DND-41 (cell line): Measurements from ENCODE around the gene MYO18B.

Experiments
- ATAC-seq: fragments of 200-7000 bp; cut with Tn5 transposase; 3 replicates; pipeline ENCODE4 v1.9.1; 2021; ENCODE audit warnings: low read depth; ENCODE audit not compliant: insufficient read depth
- DNase-seq: peaks from one replicate; pipeline ENCODE4 v3.0.0-alpha.2; 2020
- H2AFZ ChIP-seq: 2 replicates; pipeline ENCODE4 v1.6.0; 2012; ENCODE audit warnings: low read depth, low read length
- H3K27ac ChIP-seq: 2 replicates; pipeline ENCODE4 v1.5.1; 2012; ENCODE audit warnings: low read length, inconsistent platforms
- H3K27me3 ChIP-seq: fragments of 200-600 bp; sonication (generic); 2 replicates; pipeline ENCODE4 v1.6.0; 2012; ENCODE audit warnings: low read length, mild to moderate bottlenecking, inconsistent platforms; ENCODE audit not compliant: insufficient read depth, poor library complexity
- H3K36me3 ChIP-seq: 2 replicates; pipeline ENCODE4 v1.5.1; 2012; ENCODE audit warnings: low read length, inconsistent platforms; ENCODE audit not compliant: insufficient read depth
- H3K4me1 ChIP-seq: 2 replicates; pipeline ENCODE4 v1.5.1; 2012; ENCODE audit warnings: mild to moderate bottlenecking, low read length; ENCODE audit not compliant: insufficient read depth
- H3K4me2 ChIP-seq: 2 replicates; pipeline ENCODE4 v1.6.0; 2012; ENCODE audit warnings: mild to moderate bottlenecking, moderate library complexity, low read length, inconsistent platforms; ENCODE audit not compliant: insufficient read depth
- H3K4me3 ChIP-seq, 2 experiments: fragments of 200-600 bp in 1 of 2; shearing (Covaris generic) in 1 of 2; 2 replicates each; pipeline ENCODE4 v1.5.1; 2012 to 2016; ENCODE audit warnings: inconsistent platforms in 2 of 2, low read length in 2 of 2, mild to moderate bottlenecking in 2 of 2, low read depth in 1 of 2, moderate library complexity in 1 of 2
- H3K79me2 ChIP-seq: 2 replicates; pipeline ENCODE4 v1.6.0; 2012; ENCODE audit warnings: low read length, inconsistent platforms; ENCODE audit not compliant: insufficient read depth
- H3K9ac ChIP-seq: 2 replicates; pipeline ENCODE4 v1.6.0; 2012; ENCODE audit warnings: low read depth, mild to moderate bottlenecking, inconsistent platforms, low read length, moderate library complexity
- H3K9me3 ChIP-seq: 2 replicates; pipeline ENCODE4 v1.5.1; 2012; ENCODE audit warnings: low read length, moderate library complexity, mild to moderate bottlenecking, inconsistent platforms; ENCODE audit not compliant: insufficient read depth, severe bottlenecking
- H4K20me1 ChIP-seq: 2 replicates; pipeline ENCODE4 v1.6.0; 2012; ENCODE audit warnings: low read length; ENCODE audit not compliant: insufficient read depth
- EZH2 ChIP-seq: IDR thresholded peaks from 3 replicates; pipeline ENCODE4 v1.6.1; 2012; ENCODE audit warnings: borderline replicate concordance, low read depth, mild to moderate bottlenecking, moderate library complexity, low read length, inconsistent platforms; ENCODE audit not compliant: severe bottlenecking
- TF ChIP-seq, protein P1 (sequence below): IDR thresholded peaks from 2 replicates; pipeline ENCODE4 v1.5.1; 2012; ENCODE audit warnings: borderline replicate concordance, low read length, moderate library complexity, mild to moderate bottlenecking; ENCODE audit not compliant: poor library complexity, severe bottlenecking; ENCODE audit errors: extremely low read depth

MYO18B gene

DNA sequence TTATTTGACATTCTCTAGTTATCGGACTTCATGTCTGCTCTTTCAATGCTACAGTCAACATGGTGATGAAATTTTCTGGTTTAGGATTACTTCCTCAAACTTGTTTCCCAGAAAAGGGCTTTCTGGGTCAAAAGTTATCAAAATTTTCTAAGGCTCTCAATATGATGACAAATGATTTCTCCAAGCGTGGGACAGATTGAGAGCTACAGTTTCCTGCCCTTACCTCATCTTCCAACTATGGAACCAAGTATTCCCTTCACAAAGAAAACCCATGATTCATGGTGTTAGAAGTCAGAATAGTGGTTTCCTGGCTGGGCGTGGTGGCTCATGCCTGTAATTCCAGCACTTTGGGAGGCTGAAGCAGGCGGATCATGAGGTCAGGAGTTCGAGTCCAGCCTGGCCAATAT, 17.8 kb downstream of the MYO18B start:
- ATAC-seq (no peak), DNase-seq (no peak)
- H3K27me3 ChIP-seq, result no peaks in the 10 kb centered on the region
- no peak overlapping the region for H3K4me3 ChIP-seq
- H3K36me3 ChIP-seq, result no peaks in the 10 kb centered on the region
- H3K4me2 ChIP-seq, result no peak overlapping the region
- no peaks in the 10 kb centered on the region for H3K79me2 ChIP-seq
- TF ChIP-seq, protein P1, sequence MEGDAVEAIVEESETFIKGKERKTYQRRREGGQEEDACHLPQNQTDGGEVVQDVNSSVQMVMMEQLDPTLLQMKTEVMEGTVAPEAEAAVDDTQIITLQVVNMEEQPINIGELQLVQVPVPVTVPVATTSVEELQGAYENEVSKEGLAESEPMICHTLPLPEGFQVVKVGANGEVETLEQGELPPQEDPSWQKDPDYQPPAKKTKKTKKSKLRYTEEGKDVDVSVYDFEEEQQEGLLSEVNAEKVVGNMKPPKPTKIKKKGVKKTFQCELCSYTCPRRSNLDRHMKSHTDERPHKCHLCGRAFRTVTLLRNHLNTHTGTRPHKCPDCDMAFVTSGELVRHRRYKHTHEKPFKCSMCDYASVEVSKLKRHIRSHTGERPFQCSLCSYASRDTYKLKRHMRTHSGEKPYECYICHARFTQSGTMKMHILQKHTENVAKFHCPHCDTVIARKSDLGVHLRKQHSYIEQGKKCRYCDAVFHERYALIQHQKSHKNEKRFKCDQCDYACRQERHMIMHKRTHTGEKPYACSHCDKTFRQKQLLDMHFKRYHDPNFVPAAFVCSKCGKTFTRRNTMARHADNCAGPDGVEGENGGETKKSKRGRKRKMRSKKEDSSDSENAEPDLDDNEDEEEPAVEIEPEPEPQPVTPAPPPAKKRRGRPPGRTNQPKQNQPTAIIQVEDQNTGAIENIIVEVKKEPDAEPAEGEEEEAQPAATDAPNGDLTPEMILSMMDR, result no peak
- TF ChIP-seq EZH2, result no peak
- no peaks in the 10 kb centered on the region for H3K9me3 ChIP-seq
- H3K4me1 ChIP-seq, result 0 out of 2 replicates have a peak, but pooled peaks cover 3% of the 10 kb centered on the region
- no peak overlapping the region for H3K9ac ChIP-seq
- no peaks in the 10 kb centered on the region for H4K20me1 ChIP-seq
- H2AFZ ChIP-seq, result no peak overlapping the region
- H3K27ac ChIP-seq, result no peak overlapping the region

DNA sequence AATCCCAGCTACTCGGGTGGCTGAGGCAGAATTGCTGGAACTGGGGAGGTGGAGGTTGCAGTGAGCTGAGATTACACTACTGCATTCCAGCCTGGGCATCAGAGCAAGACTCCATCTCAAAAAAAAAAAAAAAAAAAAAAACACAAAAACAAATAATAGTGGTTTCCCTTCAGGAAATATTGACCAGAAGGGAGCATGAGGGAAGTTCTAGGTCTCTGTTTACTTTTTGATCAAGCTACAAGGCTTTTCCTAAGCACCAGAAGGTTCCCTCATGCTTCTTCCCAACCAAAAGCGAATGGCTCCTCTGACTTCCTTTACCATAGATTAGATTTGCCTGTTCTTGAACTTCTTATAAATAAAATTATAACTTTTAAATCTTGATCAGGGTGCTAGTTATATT, 18.3 kb downstream of the MYO18B start:
- DNase-seq (no peak), ATAC-seq (no peak)
- Histone ChIP-seq H3K9me3 (no peaks in the 10 kb centered on the region), H2AFZ (no peak overlapping the region), H3K36me3 (no peaks in the 10 kb centered on the region), H3K4me1 (0 out of 2 replicates have a peak, but pooled peaks cover 3% of the 10 kb centered on the region), H4K20me1 (no peaks in the 10 kb centered on the region), H3K79me2 (no peaks in the 10 kb centered on the region), H3K27me3 (no peaks in the 10 kb centered on the region), H3K9ac (no peak overlapping the region), H3K4me2 (no peak overlapping the region), H3K4me3 (no peak overlapping the region), H3K27ac (no peak overlapping the region)
- TF ChIP-seq, protein P1, result no peak
- TF ChIP-seq EZH2, result no peak

DNA sequence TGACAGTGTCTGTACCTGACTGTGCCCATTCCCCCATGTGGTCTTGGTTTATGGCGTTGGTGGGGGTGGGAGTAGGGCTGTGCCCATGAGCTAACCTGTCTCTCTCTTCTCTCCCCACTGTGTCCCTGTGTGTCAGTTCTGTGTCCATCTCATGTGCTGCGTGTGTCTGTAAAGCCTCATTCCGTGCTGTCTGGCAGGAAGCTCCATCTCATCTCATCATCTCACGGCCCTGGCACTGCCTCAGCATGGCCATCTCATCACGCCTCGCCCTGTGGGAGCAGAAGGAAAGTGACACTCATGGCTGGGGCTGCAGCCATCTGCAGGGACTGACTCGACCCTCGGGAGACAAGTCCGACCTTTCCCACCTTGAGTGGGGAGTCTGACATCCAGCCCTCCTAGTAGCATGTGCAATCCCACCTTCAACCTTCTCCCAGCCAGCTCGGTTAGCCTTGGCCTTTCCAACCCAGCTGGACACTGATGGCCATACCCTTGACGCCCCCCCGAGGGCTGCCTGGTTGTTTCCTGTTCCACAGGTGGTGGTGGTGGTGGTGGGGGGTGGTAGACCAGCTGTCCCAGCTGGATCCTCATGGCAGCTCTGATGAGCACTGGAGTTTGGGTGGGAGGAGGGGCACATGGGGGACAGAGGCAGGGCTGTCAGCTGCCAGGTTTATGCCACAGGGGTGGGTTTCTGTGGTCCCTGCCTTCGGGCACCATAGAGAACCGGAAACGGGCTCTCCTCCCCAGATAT, 19.0 kb downstream of the MYO18B start:
- Histone ChIP-seq H3K36me3 (no peaks in the 10 kb centered on the region), H3K27ac (no peak overlapping the region), H4K20me1 (no peaks in the 10 kb centered on the region), H3K9me3 (peaks cover 5% of the 10 kb centered on the region), H2AFZ (no peak overlapping the region), H3K27me3 (no peaks in the 10 kb centered on the region), H3K9ac (no peak overlapping the region), H3K79me2 (no peaks in the 10 kb centered on the region), H3K4me1 (0 out of 2 replicates have a peak, but pooled peaks cover 3% of the 10 kb centered on the region), H3K4me2 (no peak overlapping the region), H3K4me3 (no peak overlapping the region)
- DNase-seq (no peak), ATAC-seq (no peak)
- TF ChIP-seq, protein P1, result no peak
- TF ChIP-seq EZH2, result no peak
